Measurements from ENCODE around the gene TRAPPC5. TPM values are rescaled to one million over a fixed set of nuclear protein-coding genes. Genes with fewer than 3 reads are reported as not detected.

Gene TRAPPC5
- total and polyA plus RNA-seq, 8 donors: 4.5 to 203 (median 18.8) TPM

- WGBS, 5 donors: 89 to 97% (median 93%) methylated on average over 6 to 20 of the region's 20 CpGs
- no peak for DNase-seq
- Histone ChIP-seq H3K27me3 (peaks cover 0 to 42% (median 0%) of the 10 kb centered on the region in 3 donors), H3K9me3 (no peaks in the 10 kb centered on the region), H3K4me3 (no peak overlapping the region), H3K36me3 (peaks cover 0 to 65% (median 50%) of the 10 kb centered on the region in 4 donors), H3K4me1 (peaks cover 0 to 24% (median 2%) of the 10 kb centered on the region in 4 donors), H3K27ac (no peak overlapping the region)
- no peak for TF ChIP-seq CTCF (IDR thresholded peaks at IDR 0.05)
- TF ChIP-seq POLR2A (IDR thresholded peaks at IDR 0.05): no peak
- no peak for TF ChIP-seq EP300 (IDR thresholded peaks at IDR 0.05)
- no peak for TF ChIP-seq POLR2AphosphoS5 (IDR thresholded peaks at IDR 0.05)
- intact Hi-C loops (cut with DNase I; ENCODE audit: low total_unique reads): no loop called here
Measured at GRCh38 chr19:7644550-7644877, 36.1 kb upstream of the TRAPPC5 start.

GRCh38 chr19:7645163-7645562 lies 35.5 kb upstream of the TRAPPC5 start:
- DNase-seq: no peak
- Histone ChIP-seq H3K9me3 (no peaks in the 10 kb centered on the region), H3K4me1 (peaks cover 0 to 18% (median 0%) of the 10 kb centered on the region in 4 donors), H3K4me3 (no peak overlapping the region), H3K36me3 (peaks cover 0 to 62% (median 47%) of the 10 kb centered on the region in 4 donors), H3K27me3 (peaks cover 0 to 42% (median 0%) of the 10 kb centered on the region in 3 donors), H3K27ac (no peak overlapping the region)
- intact Hi-C loops (cut with DNase I; ENCODE audit: low total_unique reads): no loop called here
- TF ChIP-seq POLR2AphosphoS5 (IDR thresholded peaks at IDR 0.05) (no peak), EP300 (IDR thresholded peaks at IDR 0.05) (no peak), CTCF (IDR thresholded peaks at IDR 0.05) (no peak), POLR2A (IDR thresholded peaks at IDR 0.05) (no peak)
- 81 to 95% (median 87%) methylated on average over 13 to 14 of the region's 14 CpGs for WGBS, 5 donors

- Histone ChIP-seq H3K36me3 (peaks cover 0 to 56% (median 45%) of the 10 kb centered on the region in 4 donors), H3K9me3 (no peaks in the 10 kb centered on the region), H3K4me1 (peaks cover 0 to 17% (median 0%) of the 10 kb centered on the region in 4 donors), H3K4me3 (no peak overlapping the region), H3K27me3 (peaks cover 0 to 47% (median 0%) of the 10 kb centered on the region in 3 donors), H3K27ac (no peak overlapping the region)
- DNase-seq: no peak
- TF ChIP-seq EP300 (IDR thresholded peaks at IDR 0.05) (no peak), POLR2A (IDR thresholded peaks at IDR 0.05) (no peak), CTCF (IDR thresholded peaks at IDR 0.05) (no peak), POLR2AphosphoS5 (IDR thresholded peaks at IDR 0.05) (no peak)
- WGBS, 5 donors: 65 to 80% (median 76%) methylated on average over 19 to 20 of the region's 20 CpGs
- intact Hi-C loops (cut with DNase I; ENCODE audit: low total_unique reads): no loop called here
Measured at GRCh38 chr19:7645656-7646425, 34.8 kb upstream of the TRAPPC5 start.

GRCh38 chr19:7646426-7646700 lies 34.3 kb upstream of the TRAPPC5 start:
- WGBS, 5 donors: 69 to 90% (median 87%) methylated on average over 8 of the region's 8 CpGs
- intact Hi-C loops (cut with DNase I; ENCODE audit: low total_unique reads): no loop called here
- Histone ChIP-seq H3K9me3 (no peaks in the 10 kb centered on the region), H3K4me3 (no peak overlapping the region), H3K4me1 (peaks cover 0 to 17% (median 0%) of the 10 kb centered on the region in 4 donors), H3K27ac (no peak overlapping the region), H3K36me3 (peaks cover 0 to 53% (median 42%) of the 10 kb centered on the region in 4 donors), H3K27me3 (peaks cover 0 to 52% (median 0%) of the 10 kb centered on the region in 3 donors)
- DNase-seq: no peak
- TF ChIP-seq EP300 (IDR thresholded peaks at IDR 0.05): no peak
- no peak for TF ChIP-seq POLR2AphosphoS5 (IDR thresholded peaks at IDR 0.05)
- no peak for TF ChIP-seq CTCF (IDR thresholded peaks at IDR 0.05)
- TF ChIP-seq POLR2A (IDR thresholded peaks at IDR 0.05): no peak

Measured in stomach (tissue), 9 donors.